ENCODE measurements around the gene ACTN4. TPM values are rescaled to one million over a fixed set of nuclear protein-coding genes. Genes with fewer than 3 reads are reported as not detected.

The ACTN4 gene
- total and polyA plus RNA-seq, 9 donors, result 139 to 458 (median 299) TPM

GRCh38 chr19:38661996-38662395 lies 14.5 kb downstream of the ACTN4 start:
- H3K4me3 ChIP-seq, result no peak overlapping the region
- no peak overlapping the region for H3K27ac ChIP-seq
- 7 to 22% (median 9%) methylated on average over 1 of the region's 1 CpG for WGBS, 3 donors
- no peak for DNase-seq
- H3K36me3 ChIP-seq, result no peaks in the 10 kb centered on the region
- intact Hi-C loops (cut with DNase I), result no loop called here
- no peak for TF ChIP-seq POLR2A (IDR thresholded peaks at IDR 0.05)
- TF ChIP-seq, protein P1, sequence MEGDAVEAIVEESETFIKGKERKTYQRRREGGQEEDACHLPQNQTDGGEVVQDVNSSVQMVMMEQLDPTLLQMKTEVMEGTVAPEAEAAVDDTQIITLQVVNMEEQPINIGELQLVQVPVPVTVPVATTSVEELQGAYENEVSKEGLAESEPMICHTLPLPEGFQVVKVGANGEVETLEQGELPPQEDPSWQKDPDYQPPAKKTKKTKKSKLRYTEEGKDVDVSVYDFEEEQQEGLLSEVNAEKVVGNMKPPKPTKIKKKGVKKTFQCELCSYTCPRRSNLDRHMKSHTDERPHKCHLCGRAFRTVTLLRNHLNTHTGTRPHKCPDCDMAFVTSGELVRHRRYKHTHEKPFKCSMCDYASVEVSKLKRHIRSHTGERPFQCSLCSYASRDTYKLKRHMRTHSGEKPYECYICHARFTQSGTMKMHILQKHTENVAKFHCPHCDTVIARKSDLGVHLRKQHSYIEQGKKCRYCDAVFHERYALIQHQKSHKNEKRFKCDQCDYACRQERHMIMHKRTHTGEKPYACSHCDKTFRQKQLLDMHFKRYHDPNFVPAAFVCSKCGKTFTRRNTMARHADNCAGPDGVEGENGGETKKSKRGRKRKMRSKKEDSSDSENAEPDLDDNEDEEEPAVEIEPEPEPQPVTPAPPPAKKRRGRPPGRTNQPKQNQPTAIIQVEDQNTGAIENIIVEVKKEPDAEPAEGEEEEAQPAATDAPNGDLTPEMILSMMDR (IDR thresholded peaks at IDR 0.05), result no peak
- TF ChIP-seq EP300 (IDR thresholded peaks at IDR 0.05), result no peak
- no peaks in the 10 kb centered on the region for H3K9me3 ChIP-seq
- H3K27me3 ChIP-seq, result no peaks in the 10 kb centered on the region
- peaks cover 63% of the 10 kb centered on the region for H3K4me1 ChIP-seq (ENCODE audit: insufficient read depth)

DNA sequence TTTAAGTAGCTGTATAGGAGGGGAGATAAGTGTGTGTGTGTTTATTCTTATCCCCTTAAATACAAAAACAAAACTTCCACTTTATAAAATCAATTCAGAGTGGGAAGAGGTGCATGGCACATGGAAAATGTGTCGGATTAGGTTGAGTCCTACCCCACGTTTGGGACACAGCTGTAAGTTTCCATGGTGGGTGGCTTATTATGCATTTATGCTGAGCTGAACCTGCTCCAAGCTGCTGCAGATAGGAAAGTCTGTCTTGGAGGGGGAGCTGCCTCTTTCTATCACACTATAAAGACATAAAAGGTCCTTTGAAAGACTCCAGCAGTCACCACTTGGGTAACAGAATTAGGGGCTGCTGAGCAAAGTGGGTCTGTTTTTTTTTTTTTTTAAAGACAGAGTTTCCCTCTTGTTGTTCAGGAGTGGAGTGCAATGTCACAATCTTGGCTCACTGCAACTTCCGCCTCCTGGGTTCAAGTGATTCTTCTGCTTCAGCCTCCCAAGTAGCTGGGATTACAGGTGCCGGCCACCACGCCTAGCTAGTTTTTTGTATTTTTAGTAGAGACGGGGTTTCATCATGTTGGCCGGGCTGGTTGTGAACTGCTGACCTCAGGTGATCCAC lies 15.2 kb downstream of the ACTN4 start:
- TF ChIP-seq, protein P1 (IDR thresholded peaks at IDR 0.05), result no peak
- TF ChIP-seq POLR2A (IDR thresholded peaks at IDR 0.05) (no peak), EP300 (IDR thresholded peaks at IDR 0.05) (no peak)
- H3K4me1 ChIP-seq (ENCODE audit: insufficient read depth), result peaks cover 59% of the 10 kb centered on the region

GRCh38 chr19:38663156-38663651 lies 15.8 kb downstream of the ACTN4 start:
- intact Hi-C loops (cut with DNase I), result no loop called here
- no peaks in the 10 kb centered on the region for H3K36me3 ChIP-seq
- DNase-seq, result no peak
- H3K4me3 ChIP-seq, result peak overlapping the region; percentile 11
- peak overlapping the region; percentile 54 to 61 for H3K27ac ChIP-seq
- peaks cover 57% of the 10 kb centered on the region for H3K4me1 ChIP-seq (ENCODE audit: insufficient read depth)
- no peak for TF ChIP-seq POLR2A (IDR thresholded peaks at IDR 0.05)
- TF ChIP-seq EP300 (IDR thresholded peaks at IDR 0.05), result no peak
- TF ChIP-seq, protein P1 (IDR thresholded peaks at IDR 0.05), result no peak
- no peaks in the 10 kb centered on the region for H3K27me3 ChIP-seq
- H3K9me3 ChIP-seq, result no peaks in the 10 kb centered on the region
- WGBS, 3 donors, result 74 to 80% (median 74%) methylated on average over 22 of the region's 22 CpGs

More for the DNA sequence above, 15.2 kb downstream of the ACTN4 start:
- no peaks in the 10 kb centered on the region for H3K36me3 ChIP-seq
- intact Hi-C loops (cut with DNase I), result no loop called here
- H3K27ac ChIP-seq, result peak overlapping the region; percentile 54 to 61
- 63 to 67% (median 67%) methylated on average over 7 of the region's 7 CpGs for WGBS, 3 donors
- no peaks in the 10 kb centered on the region for H3K9me3 ChIP-seq
- H3K4me3 ChIP-seq, result no peak overlapping the region
- no peak for DNase-seq
- no peaks in the 10 kb centered on the region for H3K27me3 ChIP-seq

- Histone ChIP-seq H3K36me3 (no peaks in the 10 kb centered on the region), H3K4me1 (ENCODE audit: insufficient read depth) (peaks cover 57% of the 10 kb centered on the region), H3K27ac (peak overlapping the region; percentile 26 to 61), H3K27me3 (no peaks in the 10 kb centered on the region), H3K9me3 (no peaks in the 10 kb centered on the region), H3K4me3 (peak overlapping the region; percentile 11)
- intact Hi-C loops (cut with DNase I), result no loop called here
- no peak for TF ChIP-seq POLR2A (IDR thresholded peaks at IDR 0.05)
- TF ChIP-seq, protein P1 (IDR thresholded peaks at IDR 0.05), result no peak
- no peak for TF ChIP-seq EP300 (IDR thresholded peaks at IDR 0.05)
- DNase-seq, result peak in 1 of 5 donors; percentile 69
- 7 to 9% (median 8%) methylated on average over 15 to 19 of the region's 19 CpGs for WGBS, 3 donors
Measured at GRCh38 chr19:38663957-38664502, 16.6 kb downstream of the ACTN4 start.

Data from ovary (tissue), 9 donors.